ENCODE measurements around the gene DTD1.

DTD1 gene

GRCh38 chr20:18663932-18664331 is 76.1 kb downstream of the DTD1 start:
- no peak for DNase-seq

- no peak for DNase-seq
Observed at GRCh38 chr20:18665135-18665534, 77.3 kb downstream of the DTD1 start.

GRCh38 chr20:18666803-18667415 is 79.1 kb downstream of the DTD1 start:
- no peak for DNase-seq

- DNase-seq = no peak
Observed at GRCh38 chr20:18669241-18670019, 81.6 kb downstream of the DTD1 start.

GRCh38 chr20:18671203-18671710 is 83.4 kb downstream of the DTD1 start:
- DNase-seq = no peak

- DNase-seq = no peak
Observed at GRCh38 chr20:18672834-18673233, 85.0 kb downstream of the DTD1 start.

GRCh38 chr20:18676396-18676795 is 88.5 kb downstream of the DTD1 start:
- no peak for DNase-seq

GRCh38 chr20:18677126-18677525 is 89.3 kb downstream of the DTD1 start:
- DNase-seq = no peak

- peak in 1 of 5 experiments; percentile 23 for DNase-seq
Observed at GRCh38 chr20:18678549-18679419, 90.9 kb downstream of the DTD1 start.

- no peak for DNase-seq
Observed at GRCh38 chr20:18683839-18684238, 96.0 kb downstream of the DTD1 start.

- no peak for DNase-seq
Observed at GRCh38 chr20:18684775-18685174, 96.9 kb downstream of the DTD1 start.

GRCh38 chr20:18685406-18685805 is 97.6 kb downstream of the DTD1 start:
- DNase-seq = no peak

- no peak for DNase-seq
Observed at GRCh38 chr20:18686696-18687095, 98.8 kb downstream of the DTD1 start.

GRCh38 chr20:18688676-18689075 is 100.8 kb downstream of the DTD1 start:
- DNase-seq = no peak

- DNase-seq = no peak
Observed at GRCh38 chr20:18689557-18689956, 101.7 kb downstream of the DTD1 start.

GRCh38 chr20:18692447-18692846 is 104.6 kb downstream of the DTD1 start:
- no peak for DNase-seq

GRCh38 chr20:18694071-18694470 is 106.2 kb downstream of the DTD1 start:
- no peak for DNase-seq

GRCh38 chr20:18695175-18695574 is 107.3 kb downstream of the DTD1 start:
- no peak for DNase-seq

GRCh38 chr20:18698735-18699380 is 111.0 kb downstream of the DTD1 start:
- no peak for DNase-seq

- DNase-seq = no peak
Observed at GRCh38 chr20:18701969-18702368, 114.1 kb downstream of the DTD1 start.

- no peak for DNase-seq
Observed at GRCh38 chr20:18702736-18703135, 114.9 kb downstream of the DTD1 start.

- no peak for DNase-seq
Observed at GRCh38 chr20:18705490-18705889, 117.6 kb downstream of the DTD1 start.

- no peak for DNase-seq
Observed at GRCh38 chr20:18705910-18706309, 118.1 kb downstream of the DTD1 start.

All from T-helper 2 cell (primary cell).